Hematopoietic multipotent progenitor cell treated with erythropoietin and hydrocortisone succinate and interleukin-3 and kit ligand, for 4 days (in vitro differentiated cells): ENCODE measurements around the gene LIG1.

Experiments
- DNase-seq: peaks from one replicate; pipeline ENCODE4 v3.0.0-alpha.2; 2015

LIG1 gene

GRCh38 chr19:48181505-48181904 is 11.4 kb upstream of the LIG1 start:
- DNase-seq: no peak

- DNase-seq: no peak
These were observed 6.1 kb upstream of the LIG1 start for GRCh38 chr19:48176226-48176625.

GRCh38 chr19:48175578-48175977 is 5.4 kb upstream of the LIG1 start:
- DNase-seq: no peak

GRCh38 chr19:48174445-48175030 is 4.4 kb upstream of the LIG1 start:
- DNase-seq: no peak

GRCh38 chr19:48171710-48172109 is 1.6 kb upstream of the LIG1 start:
- no peak for DNase-seq

GRCh38 chr19:48170817-48171347 is 738 bp upstream of the LIG1 start:
- DNase-seq: peak; percentile 19

GRCh38 chr19:48169578-48169938 is 586 bp downstream of the LIG1 start:
- DNase-seq: peak; percentile 85

- no peak for DNase-seq
These were observed 1.5 kb downstream of the LIG1 start for GRCh38 chr19:48168689-48169088.

GRCh38 chr19:48158210-48158790 is 11.8 kb downstream of the LIG1 start:
- DNase-seq: no peak

- no peak for DNase-seq
These were observed 16.1 kb downstream of the LIG1 start for GRCh38 chr19:48154003-48154402.

- DNase-seq: peak; percentile 77
These were observed 17.6 kb downstream of the LIG1 start for GRCh38 chr19:48152551-48152950.

GRCh38 chr19:48149430-48149829 is 20.7 kb downstream of the LIG1 start:
- no peak for DNase-seq

- no peak for DNase-seq
These were observed 21.6 kb downstream of the LIG1 start for GRCh38 chr19:48148576-48148975.

- DNase-seq: no peak
These were observed 22.5 kb downstream of the LIG1 start for GRCh38 chr19:48147597-48148175.

GRCh38 chr19:48139053-48139452 is 31.1 kb downstream of the LIG1 start:
- no peak for DNase-seq

GRCh38 chr19:48137411-48137810 is 32.7 kb downstream of the LIG1 start:
- DNase-seq: no peak

- DNase-seq: no peak
These were observed 33.6 kb downstream of the LIG1 start for GRCh38 chr19:48136547-48136946.

GRCh38 chr19:48135411-48135810 is 34.7 kb downstream of the LIG1 start:
- DNase-seq: peak; percentile 59

GRCh38 chr19:48133094-48133493 is 37.0 kb downstream of the LIG1 start:
- no peak for DNase-seq

GRCh38 chr19:48127561-48127960 is 42.6 kb downstream of the LIG1 start:
- DNase-seq: no peak

GRCh38 chr19:48123907-48124651 is 46.1 kb downstream of the LIG1 start:
- no peak for DNase-seq

GRCh38 chr19:48122421-48122820 is 47.7 kb downstream of the LIG1 start:
- DNase-seq: no peak

GRCh38 chr19:48121909-48122371 is 48.2 kb downstream of the LIG1 start:
- DNase-seq: peak; percentile 49

GRCh38 chr19:48121066-48121465 is 49.1 kb downstream of the LIG1 start:
- no peak for DNase-seq
